ENCODE data around the gene CSTF1.
A peak's percentile ranks its signal among the peaks of the same experiment; 100 is the strongest.

CSTF1 gene

DNA sequence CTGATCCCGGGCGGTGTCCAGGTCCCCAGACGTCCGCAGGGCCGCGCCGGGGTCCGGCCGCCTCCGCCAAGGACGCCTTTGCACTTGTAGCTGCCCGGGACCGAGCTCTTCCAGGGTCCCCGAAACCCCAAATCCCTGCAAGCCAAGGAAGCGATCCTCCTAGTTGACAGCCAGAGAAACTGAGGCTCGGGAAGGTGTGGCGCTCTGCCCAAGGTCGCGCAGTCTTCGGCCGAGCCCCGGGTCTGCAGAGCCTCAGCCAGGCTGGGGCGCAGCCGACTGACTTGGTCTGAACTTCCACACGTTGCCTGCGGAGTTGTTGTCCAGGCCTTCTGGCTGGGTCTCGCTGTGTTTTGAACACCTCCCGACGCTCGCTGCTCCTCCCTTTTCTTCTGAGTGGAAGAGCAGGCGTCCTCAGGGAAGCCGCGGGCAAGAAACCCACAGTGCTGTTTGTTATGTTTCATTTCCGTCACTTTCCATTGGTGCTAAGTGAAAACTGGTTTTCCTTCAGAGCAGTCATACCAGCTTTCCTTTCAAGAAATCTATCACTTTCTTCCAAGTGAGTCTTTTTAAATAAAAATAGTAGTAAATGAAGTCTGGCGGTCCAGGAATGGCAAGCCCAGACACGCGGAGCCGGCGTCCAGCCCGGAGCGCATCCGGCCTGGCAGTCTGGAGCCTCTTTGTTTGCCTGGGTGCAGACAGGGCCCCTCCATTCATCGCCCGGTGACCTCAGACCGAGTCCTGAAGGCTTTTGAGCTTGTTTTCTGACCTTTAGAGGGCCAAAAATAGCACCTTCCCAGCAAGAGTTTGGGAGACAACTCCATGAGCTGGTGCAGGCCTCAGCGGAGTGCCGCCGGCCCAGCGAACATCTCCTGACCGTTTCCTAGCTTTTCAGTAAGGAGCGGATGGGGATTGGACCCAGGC is 33.0 kb upstream of the CSTF1 start:
- peak; percentile 68 for DNase-seq (ENCODE audit: low read depth)
- H3K4me3 ChIP-seq (ENCODE audit: control insufficient read depth, low read depth, low read length): peak overlapping the region; percentile 77
- TF ChIP-seq, protein P1, sequence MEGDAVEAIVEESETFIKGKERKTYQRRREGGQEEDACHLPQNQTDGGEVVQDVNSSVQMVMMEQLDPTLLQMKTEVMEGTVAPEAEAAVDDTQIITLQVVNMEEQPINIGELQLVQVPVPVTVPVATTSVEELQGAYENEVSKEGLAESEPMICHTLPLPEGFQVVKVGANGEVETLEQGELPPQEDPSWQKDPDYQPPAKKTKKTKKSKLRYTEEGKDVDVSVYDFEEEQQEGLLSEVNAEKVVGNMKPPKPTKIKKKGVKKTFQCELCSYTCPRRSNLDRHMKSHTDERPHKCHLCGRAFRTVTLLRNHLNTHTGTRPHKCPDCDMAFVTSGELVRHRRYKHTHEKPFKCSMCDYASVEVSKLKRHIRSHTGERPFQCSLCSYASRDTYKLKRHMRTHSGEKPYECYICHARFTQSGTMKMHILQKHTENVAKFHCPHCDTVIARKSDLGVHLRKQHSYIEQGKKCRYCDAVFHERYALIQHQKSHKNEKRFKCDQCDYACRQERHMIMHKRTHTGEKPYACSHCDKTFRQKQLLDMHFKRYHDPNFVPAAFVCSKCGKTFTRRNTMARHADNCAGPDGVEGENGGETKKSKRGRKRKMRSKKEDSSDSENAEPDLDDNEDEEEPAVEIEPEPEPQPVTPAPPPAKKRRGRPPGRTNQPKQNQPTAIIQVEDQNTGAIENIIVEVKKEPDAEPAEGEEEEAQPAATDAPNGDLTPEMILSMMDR (conservative IDR thresholded peaks at IDR 0.05; ENCODE audit: control insufficient read depth, insufficient read depth, low read depth, low read length): no peak

DNA sequence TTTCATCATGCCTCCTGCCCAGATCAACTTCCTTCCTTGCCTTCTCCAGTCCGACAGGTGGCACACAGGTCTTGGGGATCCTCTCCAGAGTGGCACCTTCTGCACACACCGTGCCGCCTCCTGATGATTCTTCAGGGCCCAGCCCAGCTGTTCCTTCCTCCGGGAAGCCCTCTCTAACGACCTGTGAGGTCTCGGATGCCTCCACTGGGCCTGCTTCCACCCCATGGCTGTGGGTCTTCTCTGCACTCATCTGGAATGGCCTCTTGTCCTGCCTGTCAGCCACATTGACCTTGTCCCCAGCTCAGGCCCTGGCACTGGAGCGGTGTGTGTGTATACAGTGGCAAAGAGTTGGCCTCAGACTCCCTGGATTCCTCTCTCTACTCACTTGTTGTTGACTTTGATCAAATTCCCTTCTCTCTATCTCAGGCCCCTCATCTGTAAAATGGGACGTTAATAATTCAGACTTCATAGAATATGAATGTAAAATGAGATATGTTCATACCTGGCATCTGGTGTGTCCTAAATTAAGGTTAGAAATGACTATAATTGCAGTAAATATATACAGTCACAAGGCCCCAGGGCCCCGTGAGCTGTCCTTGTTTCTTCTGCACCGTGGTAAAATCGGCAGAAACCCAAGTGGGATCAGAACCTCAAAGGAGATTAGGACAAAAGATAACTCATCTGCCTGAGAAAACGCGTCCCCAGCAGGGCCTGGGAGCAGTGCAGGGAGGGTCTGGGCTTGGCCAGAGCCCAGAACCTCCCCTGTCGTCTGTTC is 32.1 kb upstream of the CSTF1 start:
- H3K4me3 ChIP-seq (ENCODE audit: control insufficient read depth, low read depth, low read length): peak overlapping the region; percentile 77
- TF ChIP-seq, protein P1 (conservative IDR thresholded peaks at IDR 0.05; ENCODE audit: control insufficient read depth, insufficient read depth, low read depth, low read length): no peak
- DNase-seq (ENCODE audit: low read depth): peak; percentile 20

DNA sequence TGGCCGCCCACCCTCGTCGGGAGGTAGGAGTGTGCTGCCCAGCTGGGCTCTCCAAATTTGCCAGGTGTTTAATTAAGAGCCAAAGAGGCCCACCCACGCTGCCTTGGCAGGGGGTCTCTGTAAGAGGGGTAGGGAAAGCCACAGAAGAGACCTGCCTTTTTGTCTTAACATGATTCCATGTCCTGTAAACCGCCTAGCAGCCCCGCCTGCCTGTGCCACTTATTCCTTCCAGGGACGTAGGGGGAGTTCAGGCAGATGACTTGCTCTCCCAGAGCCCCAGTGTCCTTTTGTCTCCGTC is 31.6 kb upstream of the CSTF1 start:
- TF ChIP-seq, protein P1 (conservative IDR thresholded peaks at IDR 0.05; ENCODE audit: control insufficient read depth, insufficient read depth, low read depth, low read length): no peak
- H3K4me3 ChIP-seq (ENCODE audit: control insufficient read depth, low read depth, low read length): no peak overlapping the region
- no peak for DNase-seq (ENCODE audit: low read depth)

DNA sequence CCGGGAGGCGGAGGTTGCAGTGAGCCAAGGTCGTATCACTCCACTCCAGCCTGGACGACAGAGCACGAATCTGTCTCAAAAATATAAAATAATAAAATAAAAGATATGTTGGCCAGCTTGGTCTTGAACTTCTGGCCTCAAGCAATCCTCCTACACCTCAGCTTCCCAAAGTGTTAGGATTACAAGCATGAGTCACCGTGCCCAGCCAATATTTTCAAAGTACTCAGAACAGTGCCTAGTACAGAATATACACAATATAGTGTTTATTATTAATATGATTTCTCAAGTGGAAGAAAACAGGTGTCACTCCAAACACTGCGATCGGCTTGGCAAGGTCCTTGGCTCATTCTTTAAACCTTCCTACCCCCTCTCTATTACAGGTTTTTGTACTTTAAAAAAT is 30.5 kb upstream of the CSTF1 start:
- no peak overlapping the region for H3K4me3 ChIP-seq (ENCODE audit: control insufficient read depth, low read depth, low read length)
- TF ChIP-seq, protein P1 (conservative IDR thresholded peaks at IDR 0.05; ENCODE audit: control insufficient read depth, insufficient read depth, low read depth, low read length): no peak
- no peak for DNase-seq (ENCODE audit: low read depth)

DNA sequence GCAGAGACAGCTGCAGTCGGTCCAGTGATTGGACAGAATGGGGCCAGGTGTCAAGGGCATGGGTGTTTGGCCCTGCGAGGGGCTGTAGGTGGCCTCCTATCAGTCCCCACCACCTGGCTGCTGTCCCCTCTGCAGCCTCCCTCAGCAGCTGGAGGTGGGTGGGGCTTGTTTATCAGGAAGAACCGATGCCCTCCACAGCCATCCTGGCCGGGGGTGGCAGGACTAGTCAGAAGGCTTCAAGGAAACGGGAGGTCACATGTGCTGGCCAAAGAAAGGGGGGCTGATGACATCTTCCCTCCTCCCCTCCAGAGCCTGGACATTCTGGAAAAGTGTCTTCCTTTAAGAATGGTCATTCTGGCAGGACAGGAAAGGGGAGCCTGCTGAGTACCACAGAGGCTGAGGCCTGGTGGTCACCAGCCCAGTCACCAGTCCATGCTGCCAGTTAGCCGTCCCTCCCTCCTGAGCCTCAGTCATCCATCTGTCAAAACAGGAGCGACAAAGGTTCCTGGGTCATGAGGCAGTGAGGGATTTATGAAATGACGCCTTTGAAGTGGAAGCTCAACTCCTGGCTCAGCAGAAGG is 29.5 kb upstream of the CSTF1 start:
- peak; percentile 36 for DNase-seq (ENCODE audit: low read depth)
- TF ChIP-seq, protein P1 (conservative IDR thresholded peaks at IDR 0.05; ENCODE audit: control insufficient read depth, insufficient read depth, low read depth, low read length): no peak
- no peak overlapping the region for H3K4me3 ChIP-seq (ENCODE audit: control insufficient read depth, low read depth, low read length)

DNA sequence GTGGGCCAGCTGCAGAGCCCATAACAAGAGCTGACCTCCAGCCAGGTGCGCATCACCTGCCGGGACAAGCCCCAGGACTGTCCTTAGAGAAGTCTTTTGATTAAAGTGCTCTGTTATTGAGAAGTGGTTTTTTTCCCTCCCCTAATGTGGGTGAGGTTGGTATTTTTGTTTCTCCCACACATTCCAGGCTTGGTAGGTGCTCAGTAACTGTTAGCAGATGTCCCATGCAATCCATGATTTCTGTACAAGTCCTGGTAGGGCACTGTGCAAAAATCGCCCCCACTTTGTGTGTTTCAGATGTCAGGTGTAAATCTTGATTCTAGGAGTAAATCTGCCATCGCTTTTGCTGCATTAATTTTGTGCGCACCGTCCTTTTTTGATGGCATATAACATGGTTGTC is 29.0 kb upstream of the CSTF1 start:
- TF ChIP-seq, protein P1 (conservative IDR thresholded peaks at IDR 0.05; ENCODE audit: control insufficient read depth, insufficient read depth, low read depth, low read length): no peak
- no peak for DNase-seq (ENCODE audit: low read depth)
- H3K4me3 ChIP-seq (ENCODE audit: control insufficient read depth, low read depth, low read length): no peak overlapping the region

Measured in fibroblast of mammary gland (primary cell).